GM12872 (cell line): ENCODE data around the gene SINHCAF.

Experiments
- TF ChIP-seq, protein P1 (sequence below): IDR thresholded peaks from 3 replicates; pipeline ENCODE4 v1.5.1; 2011; ENCODE audit warnings: low read depth, mild to moderate bottlenecking, low read length, moderate library complexity; ENCODE audit not compliant: insufficient read depth

Gene SINHCAF

DNA sequence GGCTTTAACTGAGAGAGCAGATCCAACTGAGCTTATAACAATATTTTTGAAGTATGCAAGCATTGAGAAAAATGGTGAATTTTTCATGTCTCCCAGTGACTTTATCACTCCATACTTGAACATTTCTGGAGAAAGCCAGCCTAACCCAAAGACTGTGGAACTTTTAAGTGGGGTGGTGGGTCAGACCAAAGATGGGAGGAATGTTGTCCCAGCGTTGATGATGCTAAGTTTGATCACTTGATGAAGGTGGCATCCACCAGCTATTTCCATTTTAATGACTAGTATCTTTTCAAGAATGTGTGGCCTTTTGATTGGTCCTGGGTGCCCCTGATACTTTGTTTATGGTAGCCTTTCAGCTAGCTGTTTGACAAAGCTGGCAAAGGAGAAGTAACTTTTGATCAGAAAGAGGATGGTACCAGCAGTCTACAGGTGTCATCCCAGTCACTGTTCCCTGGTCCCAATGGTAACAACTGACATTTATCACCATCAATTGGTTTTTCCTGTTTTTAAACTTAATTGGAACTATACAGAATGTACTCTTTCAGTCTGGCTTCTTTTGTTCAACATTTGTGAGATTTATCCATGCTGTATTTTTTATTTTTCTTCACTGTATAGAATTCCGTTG lies 14.2 kb downstream of the SINHCAF start:
- TF ChIP-seq, protein P1, sequence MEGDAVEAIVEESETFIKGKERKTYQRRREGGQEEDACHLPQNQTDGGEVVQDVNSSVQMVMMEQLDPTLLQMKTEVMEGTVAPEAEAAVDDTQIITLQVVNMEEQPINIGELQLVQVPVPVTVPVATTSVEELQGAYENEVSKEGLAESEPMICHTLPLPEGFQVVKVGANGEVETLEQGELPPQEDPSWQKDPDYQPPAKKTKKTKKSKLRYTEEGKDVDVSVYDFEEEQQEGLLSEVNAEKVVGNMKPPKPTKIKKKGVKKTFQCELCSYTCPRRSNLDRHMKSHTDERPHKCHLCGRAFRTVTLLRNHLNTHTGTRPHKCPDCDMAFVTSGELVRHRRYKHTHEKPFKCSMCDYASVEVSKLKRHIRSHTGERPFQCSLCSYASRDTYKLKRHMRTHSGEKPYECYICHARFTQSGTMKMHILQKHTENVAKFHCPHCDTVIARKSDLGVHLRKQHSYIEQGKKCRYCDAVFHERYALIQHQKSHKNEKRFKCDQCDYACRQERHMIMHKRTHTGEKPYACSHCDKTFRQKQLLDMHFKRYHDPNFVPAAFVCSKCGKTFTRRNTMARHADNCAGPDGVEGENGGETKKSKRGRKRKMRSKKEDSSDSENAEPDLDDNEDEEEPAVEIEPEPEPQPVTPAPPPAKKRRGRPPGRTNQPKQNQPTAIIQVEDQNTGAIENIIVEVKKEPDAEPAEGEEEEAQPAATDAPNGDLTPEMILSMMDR: no peak

DNA sequence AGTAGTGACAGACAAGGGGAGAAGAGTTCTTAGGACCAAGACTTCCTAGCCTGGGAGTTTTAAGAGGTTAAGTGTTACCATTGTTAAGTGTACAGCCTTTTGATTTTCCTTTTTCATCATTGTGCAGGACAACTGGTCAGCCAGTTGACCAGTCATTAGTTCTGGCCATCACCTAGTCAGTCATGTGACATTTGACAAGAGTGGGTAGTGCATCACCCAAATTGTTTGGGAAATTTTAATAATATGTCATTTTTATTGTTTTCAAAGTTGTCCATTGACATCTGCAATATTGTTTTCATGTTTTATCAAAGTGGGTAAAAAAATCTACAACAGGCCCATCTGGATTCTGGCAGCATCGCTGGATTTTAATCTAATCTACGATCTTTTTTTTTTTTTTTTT lies 15.5 kb downstream of the SINHCAF start:
- TF ChIP-seq, protein P1: no peak

DNA sequence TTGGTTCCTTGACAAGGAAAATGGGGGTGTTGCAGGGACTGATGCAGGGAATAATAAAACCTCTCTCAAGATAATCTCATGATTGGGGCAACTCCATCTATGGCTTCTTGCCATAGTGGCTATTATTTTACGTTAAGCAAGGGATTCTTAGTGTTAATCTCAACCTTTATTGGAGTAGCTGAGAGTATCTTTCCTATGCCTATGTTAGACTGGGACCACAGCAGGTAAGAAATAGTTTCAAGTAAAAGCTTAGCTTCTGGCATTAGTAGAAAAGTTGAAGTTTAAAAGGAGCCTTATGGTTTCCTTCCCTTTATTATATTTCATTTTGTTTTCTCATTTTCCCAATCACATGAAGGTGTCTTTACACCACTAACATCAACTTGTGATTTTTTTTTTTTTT lies 16.7 kb downstream of the SINHCAF start:
- TF ChIP-seq, protein P1: no peak

DNA sequence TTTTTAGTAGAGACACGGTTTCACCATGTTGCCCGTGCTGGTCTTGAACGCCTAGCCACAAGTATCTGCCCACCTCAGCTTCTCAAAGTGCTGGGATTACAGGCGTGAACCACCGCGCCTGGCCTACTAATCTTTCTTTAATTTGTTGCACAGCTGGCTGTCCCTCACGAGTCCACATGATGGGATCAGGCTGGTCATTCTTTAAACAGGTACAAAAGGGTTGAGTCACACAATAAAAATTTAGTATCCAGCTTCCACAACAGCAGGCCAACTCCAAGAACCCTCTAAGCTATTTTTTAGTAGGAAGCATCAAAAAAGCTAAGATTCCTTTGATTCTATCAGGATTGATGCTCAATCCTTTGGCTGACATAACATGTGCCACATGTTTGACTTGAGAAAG lies 17.8 kb downstream of the SINHCAF start:
- TF ChIP-seq, protein P1: no peak

DNA sequence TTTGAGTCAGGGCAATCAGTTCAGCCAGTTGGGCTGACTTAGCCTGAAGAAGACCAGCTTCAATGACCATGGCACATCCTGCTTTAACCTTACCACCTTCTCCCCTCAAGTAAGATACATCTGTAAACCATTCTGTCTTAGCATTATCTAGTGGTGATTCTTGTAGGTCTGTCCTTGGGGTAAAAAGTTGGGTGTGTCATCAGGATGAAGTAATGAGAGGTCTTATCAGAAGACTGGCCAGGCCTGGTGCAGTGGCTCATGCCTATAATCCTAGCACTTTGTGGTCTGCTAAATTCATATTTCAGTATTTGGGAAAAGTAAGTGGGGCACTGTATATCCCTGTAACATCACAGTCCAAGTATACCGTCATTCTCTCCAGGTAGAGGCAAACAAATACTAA lies 19.1 kb downstream of the SINHCAF start:
- TF ChIP-seq, protein P1: no peak

DNA sequence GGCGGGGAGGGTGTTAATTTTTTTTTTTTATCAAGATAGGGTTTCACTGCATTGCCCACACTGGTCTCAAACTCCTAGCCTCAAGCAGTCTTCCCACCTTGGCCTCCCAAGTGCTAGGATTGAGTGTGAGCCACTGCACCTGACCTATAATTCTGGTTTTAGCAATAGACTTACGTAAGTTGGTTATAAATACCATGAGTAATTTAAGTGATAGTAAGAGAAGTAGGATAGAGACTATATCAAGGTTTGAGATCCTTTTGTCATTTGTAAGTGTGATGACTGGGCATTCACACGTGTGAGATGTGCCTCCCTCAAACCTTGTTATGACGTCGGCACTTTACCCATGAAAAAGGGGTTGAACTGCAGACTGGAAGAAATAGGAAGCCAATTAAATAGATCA lies 22.5 kb downstream of the SINHCAF start:
- TF ChIP-seq, protein P1: no peak

DNA sequence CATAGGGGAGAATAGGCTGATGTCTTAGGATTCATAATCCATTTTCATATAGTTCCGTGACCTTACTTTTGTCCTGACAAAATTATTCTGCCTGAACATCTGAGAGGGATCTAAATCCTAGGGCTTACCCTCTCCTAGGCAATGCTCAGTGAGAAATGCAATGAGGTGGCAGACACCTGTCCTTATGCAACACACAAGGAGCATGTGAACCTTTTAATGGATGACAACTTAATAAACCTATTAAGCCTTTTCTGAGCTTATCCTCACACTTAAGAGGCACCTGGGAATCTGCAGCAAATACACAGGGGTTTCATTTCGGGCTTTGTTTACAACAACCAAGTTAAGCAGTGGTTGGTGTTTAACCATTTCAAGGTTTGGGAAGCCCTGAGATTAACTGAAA lies 24.6 kb downstream of the SINHCAF start:
- TF ChIP-seq, protein P1: no peak
